ENCODE data around the gene ALG12.

Gene ALG12

DNA sequence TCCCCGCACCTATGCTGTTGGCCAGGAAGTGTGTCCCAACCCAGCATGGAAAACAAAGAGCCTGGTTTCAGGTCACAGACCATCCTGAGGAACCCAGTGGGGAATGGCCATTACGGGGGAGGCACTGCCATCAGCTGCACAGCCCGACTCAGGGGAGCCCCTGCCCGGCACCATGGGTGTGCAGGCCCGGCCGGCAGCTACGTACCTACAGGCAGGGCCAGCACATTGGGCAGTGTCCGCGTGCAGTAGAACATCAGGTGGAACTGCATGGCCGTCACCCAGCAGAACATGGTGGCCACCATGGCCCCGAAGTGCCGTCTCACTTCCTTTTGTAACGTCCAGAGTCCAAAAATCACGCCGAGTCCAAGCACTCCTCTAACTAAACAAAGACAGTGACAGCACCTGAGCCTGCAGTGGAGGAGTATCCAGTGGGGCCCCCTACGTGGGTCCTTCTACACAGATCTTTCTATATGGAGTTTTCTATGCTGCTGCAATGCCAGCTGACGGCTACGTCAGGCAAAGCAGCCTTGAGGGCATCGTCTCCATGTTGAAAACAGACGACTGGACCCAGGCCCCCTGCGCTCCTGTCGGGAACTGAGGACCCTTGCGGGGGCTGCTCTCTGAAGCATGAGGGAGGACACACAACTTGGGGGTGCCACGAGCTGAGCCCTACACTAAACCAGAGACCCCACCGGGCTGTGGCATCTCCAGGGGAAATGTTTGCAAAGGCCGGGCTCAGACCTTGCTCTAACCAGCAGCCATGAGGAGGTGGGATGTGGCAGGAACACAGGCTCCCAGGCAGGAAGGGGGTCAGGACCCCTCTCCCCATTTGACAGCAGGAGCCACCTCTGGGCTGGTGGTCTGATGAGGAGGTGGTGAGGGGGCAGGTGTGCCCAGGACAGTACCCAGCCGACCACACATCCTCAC is 7.7 kb downstream of the ALG12 start:
- no peak for DNase-seq

DNA sequence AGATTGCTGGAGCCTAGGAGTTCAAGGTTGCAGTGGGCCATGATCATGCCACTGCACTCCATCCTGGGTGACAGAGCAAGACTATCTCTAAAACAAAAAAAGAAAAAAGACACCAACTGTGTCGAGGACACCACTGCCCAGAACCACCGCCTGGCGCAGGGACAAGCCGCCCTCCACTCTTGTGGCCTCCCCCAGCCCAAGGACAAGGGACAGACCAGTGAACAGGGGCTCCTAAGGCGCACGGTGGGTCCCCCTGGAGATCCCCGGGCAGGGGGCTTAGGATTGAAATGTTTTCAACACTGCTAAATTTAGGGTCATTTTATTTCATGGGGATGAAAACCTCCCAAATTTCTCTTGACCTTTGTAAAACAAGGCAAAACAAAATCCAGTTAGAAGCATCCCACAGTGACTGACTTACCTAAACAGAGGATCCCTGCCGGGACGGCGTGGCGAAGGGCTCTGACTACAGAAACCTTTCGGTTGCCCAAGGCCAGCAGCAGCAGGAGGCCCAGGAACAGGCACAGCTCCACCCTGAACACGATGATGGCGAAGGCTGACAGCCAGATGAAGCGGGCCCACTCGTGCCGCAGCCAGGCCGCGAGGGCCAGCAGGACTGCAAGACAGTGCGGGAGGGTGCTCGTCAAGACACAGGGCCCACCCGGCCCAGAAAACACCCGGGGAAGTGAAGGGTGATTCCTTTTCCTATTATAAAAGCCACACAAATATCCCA is 8.6 kb downstream of the ALG12 start:
- no peak for DNase-seq

DNA sequence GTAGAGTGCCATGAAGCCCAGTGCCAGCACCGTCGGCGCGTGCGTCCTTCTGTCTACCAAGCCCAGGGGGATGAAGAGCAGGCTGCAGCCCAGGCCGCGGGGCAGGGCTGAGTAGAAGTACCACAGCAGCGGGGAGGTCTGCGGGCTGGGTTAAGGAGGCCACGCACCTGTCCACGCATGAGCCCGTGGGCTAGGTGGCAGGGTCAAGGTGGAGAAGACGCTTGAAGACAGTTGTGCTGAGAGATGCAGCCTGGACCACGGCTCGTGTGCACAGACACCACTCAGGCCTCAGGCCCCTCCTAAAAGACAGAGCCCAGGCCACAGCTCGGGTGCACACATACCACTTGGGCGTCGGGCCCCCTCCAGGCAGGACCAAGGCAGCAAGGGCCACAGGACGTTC is 10.4 kb downstream of the ALG12 start:
- no peak for DNase-seq

DNA sequence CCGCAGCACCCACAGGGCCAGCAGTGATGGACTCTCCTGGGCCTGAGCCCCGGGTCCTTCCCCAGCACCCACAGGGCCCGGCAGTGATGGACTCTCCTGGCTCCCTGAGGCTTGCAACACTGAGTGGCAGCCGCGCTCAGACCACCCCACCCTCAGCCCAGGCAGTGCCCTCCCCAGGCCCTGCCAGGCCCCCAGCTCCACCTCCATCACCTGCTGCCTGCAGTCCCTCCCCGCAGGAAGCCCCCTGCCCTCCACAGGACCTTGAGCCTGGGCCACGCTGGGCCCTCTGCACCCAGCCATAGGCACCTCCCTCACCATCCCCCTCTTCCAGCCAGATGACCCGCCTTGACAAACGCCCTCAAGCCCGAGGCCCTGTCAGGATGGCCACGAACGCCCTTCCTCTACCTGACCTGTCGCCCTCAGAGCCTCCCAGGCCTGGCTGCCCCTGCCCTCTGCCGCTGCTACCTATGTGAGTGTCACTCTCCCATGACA is 11.4 kb downstream of the ALG12 start:
- DNase-seq, result no peak

DNA sequence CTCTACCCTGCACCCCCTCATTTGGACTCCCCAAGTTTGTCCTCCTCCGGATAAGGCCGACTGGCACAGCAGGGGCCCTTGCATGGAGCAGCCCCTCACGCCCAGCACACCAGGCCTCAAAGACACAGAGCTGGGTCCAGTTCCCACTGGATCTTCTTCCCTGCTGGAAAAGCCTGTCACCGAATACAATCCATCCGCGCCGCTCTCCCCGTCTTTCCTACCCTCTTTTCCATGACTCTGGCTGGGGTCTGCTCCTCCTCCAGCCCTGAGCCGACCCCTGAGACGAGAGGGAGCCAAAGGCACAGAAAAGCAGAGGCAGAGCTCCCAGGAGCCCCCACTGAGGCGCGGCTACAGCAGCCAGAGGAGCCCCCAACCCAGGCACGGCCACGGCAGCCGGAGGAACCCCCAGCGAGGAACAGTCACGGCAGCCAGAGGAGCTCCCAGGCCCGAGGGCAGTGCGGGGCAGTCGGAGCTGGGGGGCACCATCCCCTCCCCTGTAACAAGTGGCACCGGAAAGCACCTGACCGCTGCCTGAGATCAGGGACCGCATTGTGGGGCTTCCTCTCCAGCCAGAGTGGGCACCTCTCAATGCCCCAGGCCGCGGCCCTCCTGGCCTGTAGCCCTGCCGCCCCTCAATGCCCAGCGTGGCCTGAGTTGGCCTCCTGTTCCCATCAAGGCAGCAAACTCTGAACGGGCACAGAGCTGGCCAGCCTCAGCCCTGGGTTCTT is 12.0 kb downstream of the ALG12 start:
- no peak for DNase-seq

DNA sequence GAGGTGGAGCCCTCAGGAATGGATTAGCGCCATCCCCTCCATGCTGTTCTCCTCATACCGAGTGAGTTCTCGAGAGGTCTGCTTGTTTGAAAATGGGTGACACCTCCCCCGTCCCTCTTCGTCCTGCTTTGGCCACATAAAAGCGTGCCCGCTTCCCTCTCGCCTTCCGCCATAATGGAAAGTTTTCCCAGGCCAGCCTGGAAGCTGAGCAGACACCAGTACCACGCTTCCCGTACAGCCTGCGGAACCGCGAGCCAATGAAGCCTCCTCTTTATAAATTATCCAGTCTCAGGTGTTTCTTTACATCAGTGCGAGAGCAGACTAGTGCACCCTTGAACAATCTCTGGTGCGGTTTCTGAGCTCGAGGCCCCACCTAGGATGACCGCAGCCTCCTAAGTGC is 12.8 kb downstream of the ALG12 start:
- DNase-seq, result no peak

DNA sequence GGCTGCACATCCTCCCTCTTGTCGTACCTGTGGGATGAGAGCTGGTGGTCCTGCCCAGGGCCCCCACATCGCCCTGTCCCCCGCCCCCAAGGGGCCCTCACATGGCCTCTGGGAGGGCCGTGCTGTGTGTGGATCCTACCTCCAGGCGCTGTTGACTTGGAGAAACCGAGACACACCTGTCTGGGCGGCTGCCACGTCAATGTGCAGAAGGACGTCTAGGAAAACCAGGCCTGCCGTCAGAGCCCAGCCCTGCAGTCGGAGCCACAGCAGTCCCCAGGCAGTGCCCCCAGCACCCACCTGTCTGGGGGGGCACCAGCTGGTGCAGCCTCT is 14.2 kb downstream of the ALG12 start:
- no peak for DNase-seq

DNA sequence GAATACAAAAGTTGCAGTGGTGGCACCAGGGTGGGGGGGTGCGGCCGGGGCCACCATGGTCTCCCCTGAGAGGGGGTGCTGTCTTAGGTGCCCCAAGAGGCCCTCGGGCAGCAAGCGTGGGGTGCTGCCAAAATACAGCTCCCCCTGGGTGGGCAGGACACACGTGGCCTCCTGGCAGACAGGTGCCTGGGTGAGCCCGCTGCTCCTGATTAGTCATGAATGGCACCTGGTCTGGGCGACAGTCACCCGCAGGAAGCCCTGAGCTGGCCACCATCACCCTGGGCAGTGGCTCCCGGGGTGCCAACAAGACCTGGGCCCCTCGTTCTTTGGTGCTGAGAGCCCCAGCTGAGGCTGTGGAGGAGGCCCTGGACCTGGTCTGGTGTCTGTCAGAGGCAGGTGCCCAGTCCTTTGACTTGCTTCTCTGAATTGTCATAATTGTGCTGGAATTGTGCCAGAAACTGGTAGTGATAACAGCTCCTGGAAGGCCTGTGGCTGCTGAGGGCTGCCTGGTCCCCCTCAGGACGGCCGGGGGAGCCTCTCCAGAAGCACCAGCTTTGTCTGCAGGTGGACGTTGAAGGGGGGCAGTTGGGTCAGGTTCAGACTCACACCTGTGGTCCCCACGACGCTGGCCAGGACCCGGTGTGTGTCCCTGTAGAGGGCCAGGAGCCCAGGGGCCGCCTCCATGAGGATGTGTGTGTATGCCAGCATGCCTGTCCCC is 14.8 kb downstream of the ALG12 start:
- DNase-seq, result peak; percentile 83

DNA sequence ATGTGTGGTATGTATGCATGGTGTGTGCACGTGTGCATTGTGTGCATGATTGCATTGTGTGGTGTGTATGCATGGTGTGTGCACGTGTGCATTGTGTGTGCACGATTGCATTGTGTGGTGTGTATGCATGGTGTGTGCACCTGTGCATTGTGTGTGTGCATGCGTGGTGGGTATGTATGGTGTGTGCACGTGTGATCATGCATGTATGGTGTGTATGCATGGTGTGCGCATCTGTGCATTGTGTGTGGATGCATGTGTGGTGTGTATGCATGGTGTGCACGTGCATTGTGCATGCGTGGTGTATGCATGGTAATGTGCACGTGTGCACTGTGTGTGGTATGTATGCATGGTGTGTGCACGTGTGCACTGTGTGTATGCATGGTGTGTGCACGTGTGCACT is 16.8 kb downstream of the ALG12 start:
- DNase-seq, result no peak

DNA sequence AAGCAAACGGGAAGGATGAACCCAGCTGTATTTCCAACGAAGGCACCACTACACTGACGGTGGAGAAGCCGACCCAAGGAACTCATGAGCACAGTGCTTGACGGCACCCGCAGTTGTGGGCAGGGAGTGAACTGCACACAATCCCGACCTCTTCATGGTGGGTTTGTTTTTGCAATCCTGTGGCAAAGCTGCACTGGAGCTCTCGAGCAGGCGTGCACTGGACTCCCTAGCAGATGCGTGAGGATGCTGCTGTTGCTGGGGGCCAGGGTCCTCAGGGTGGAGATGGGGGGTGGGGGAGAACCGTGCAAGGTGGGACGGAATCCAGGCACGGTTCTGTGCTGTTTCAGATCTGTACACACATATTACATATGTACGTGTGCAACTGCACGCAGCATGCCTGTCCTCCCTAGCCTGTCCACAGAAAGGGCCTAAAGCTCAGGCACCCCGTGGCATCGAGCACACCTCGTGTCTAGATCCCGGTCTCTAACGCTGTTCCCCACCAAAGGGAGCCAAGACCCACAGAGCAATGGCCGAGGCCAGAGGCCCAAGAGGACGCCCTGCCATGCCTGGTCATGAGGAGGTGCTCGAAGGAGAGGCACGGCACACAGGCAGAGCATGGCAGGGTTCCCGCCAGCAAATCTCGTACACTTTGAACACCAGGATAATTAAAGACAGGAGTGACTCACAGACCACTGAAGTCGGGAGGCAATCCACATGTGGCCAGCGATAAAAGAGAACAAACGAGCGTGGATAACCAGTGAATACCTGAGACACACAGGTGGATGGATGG is 17.6 kb downstream of the ALG12 start:
- no peak for DNase-seq

DNA sequence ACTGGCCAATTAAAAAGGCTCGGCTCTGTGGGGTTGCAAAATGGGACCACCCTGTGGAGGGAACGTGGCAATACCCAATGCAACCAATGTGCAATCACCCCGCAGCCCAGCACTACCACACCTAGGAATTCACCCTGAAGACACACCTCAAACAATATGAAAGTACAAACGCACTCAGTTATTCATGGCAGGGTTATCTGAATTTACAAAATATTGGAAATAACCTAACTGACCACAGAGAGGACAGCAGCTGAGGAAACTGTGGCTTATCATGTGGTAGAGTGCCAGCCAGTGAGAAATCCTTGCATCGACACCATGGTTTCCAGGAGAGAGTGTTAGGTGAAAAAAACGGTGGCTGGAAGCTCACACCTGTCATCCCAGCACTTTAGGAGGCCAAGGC is 18.7 kb downstream of the ALG12 start:
- DNase-seq, result no peak

DNA sequence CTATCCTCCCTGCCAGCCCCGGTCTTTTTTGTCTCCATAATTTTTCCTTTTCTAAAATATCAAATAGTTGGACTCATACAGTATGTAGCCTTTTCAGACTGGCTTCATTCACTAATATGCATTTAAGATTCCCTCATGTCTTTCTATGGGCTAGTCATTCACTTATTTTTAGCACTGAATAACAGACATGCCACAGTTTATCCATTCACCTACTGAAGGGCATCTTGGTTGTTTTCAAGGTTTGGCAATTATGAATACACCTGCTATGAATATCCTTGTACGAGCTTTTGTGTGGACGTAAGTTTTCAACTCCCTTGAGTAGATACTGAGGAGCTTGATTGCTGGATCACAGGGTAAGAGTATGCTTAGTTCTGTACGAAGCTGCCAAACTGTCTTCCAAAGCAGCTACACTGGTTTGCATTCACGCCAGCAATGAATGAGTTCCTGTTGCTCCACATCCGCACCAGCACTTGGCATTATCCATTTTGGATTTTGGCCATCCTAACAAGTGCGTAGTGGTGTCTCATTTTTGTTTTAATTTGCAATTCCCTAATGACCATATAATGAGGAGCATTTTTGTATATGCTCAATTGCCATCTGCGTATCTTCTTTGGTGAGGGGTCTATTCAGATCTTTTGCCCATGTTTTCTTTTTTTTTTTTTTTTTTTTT is 21.1 kb downstream of the ALG12 start:
- no peak for DNase-seq

DNA sequence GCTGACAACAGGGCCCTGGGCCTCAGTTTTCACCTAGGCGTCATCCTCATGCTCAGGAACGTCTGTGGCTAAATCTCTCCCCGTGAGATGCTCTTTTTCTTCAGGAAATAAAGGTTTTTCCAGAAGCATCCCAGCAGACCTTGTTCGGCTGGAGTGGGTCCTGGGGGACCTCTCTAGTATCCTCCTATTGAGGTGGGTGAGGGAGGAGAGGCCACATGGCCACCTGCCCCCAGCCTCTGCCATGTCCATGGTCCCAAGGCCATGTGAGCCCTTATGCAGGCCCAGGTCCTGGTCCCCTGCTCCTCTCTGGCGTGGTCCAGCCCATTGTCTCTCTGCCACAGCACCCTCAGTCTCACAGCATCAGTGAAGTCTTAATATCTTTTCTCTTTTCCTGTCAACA is 22.0 kb downstream of the ALG12 start:
- DNase-seq, result no peak

DNA sequence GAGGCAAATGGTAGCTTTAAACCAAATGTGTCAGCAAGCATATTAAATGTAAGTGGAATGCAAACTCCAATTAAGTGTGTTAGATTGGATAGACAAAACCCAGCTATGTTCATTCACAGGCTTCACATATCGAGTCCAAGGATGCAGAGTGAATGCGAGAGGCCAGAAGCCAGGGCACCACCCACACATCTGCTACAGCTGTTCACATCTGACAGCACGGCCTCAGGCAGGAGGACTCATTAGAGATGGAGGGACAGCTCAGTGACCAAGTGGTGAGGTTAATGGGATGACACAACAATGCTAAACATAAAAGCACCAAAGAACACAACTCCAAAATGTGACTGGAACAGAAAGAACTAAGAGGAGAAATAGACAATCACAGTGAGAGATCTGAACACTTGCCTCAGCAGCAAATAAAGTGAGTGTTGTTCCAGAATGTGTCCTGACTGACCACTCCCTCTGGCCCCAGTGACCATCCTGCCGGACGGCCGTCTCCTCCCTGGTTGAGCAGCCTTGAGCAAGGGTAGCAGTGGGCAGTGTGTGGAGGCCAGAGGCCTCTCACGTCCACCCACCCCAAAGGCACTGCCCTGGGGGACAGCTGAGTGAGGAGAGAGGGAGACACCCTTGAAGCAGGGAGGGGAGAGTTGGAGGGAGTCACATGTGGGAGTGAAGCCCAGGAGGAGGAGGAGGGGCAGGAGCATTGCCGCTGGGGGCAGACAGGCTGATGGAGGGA is 23.8 kb downstream of the ALG12 start:
- DNase-seq, result no peak

DNA sequence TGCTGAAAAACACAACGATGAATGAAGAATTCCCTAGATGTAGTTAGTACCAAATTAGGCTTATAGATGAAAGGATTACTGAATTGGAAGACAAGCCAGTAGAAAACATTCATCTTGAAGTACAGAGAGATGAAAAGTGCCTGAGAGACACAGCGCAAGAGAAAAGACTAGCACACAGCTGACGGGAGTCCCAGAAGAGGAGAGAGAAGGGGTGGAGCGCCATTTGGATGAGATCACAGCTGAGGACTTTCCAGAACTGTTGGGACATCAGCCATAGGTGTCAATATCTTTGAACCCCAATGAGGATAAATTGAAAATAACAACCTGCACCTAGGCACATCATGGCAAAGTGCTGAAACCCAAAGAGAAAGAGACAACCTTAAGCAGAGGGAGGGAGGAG is 25.2 kb downstream of the ALG12 start:
- DNase-seq, result no peak

DNA sequence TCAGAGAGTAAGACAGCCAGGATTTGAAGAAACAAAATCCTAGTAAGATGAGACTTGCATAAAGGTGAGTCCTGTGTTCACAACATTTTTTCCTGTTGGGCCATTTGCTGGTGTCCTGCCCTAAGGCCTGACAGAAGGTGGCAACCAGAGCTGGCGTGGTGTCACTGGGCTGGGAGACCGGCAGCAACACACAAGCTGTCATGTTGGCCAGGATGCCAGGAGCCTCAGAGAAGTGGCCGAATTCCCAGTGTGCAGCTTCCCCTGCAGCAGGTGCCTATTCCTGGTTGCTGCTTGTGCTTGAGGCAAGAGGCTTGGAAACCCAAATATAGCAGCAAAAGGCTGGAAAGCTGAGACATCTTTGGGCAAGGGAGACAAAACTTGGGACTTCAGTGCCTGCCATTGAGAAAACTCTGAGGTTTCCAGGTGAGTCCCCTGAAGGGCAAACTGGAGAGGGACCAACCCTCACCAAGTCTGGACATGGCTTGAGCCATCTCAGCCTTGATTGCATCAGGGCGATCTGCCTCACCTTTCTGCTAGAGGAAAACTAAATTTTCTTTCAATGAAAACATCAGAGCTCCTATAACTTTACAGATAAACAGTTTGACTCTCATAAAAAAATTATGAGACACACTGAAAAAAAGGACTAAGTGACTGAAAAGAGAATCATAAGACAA is 25.9 kb downstream of the ALG12 start:
- no peak for DNase-seq

DNA sequence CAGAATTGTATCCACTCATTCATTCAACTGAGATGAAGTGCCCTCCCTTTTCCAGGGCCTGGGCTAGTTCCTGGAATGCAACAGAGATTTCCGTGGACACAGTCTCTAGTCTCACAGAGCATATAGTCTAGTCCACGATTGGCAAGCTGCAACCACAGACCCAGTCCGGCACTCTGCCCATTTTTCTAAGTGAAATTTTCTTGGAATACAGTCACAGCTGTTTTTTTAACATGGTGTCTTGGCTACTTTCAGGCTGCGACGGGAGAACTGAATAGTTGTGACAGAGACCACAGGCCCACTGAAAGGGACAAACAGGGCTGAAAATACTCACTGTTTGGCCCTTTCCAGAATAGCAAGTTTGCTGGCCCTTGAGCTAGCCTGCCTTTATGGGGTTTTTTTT is 29.2 kb downstream of the ALG12 start:
- DNase-seq, result no peak

DNA sequence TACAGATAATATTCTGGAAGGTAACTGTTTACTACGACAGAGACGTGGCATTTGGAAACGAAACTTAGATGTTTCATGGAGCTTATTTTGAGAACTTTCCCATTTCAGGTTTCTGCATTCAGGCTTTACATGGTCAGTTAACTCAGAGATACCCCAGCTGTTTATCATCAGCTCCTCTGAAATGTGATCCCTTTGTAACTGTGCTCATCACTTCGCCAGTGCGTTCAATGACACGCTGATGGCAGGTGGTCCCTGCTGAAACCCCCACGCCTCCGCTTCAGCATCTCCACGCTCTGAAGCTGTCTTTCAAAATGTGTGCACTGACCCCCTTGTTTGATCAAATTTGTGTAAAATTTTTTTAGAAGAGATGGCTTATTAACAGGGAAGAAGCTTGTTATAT is 30.5 kb downstream of the ALG12 start:
- DNase-seq, result no peak

DNA sequence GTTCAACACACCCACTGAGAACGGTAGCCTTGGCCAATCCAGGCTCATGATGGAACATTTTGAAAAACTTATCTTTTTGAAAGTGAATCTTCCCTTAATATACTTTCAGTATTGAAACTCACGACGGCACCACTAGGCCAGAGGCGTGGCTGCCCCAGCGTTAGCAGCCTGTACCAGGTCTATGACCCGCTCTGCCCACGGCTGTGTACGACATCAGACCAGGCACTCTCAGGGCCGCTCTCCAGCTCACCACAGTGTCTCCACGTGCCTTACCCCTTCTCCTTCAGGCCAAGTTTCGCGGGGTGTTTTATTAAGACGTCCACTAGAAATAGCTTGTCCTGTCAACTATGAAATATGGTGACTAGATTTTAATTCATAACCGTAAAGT is 31.2 kb downstream of the ALG12 start:
- no peak for DNase-seq

DNA sequence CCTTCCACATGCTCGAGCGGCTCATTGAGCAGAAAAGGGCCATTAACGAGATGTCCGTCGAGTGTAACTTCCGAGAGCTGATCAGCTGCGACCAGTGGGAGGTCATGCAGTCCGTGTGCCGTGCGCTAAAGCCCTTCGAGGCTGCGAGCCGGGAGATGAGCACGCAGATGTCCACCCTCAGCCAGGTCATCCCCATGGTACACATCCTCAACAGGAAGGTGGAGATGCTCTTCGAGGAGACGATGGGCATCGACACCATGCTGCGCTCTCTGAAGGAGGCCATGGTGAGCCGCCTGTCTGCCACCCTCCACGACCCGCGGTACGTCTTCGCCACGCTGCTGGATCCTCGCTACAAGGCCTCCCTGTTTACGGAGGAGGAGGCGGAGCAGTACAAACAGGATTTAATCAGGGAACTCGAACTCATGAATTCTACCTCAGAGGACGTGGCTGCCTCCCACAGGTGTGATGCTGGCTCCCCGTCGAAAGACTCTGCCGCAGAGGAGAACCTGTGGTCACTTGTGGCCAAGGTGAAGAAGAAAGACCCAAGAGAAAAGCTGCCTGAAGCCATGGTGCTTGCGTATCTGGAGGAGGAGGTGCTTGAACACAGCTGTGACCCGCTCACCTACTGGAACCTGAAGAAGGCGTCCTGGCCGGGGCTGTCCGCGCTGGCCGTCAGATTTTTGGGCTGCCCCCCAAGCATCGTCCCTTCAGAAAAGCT is 31.7 kb downstream of the ALG12 start:
- no peak for DNase-seq

Measured in NCI-H1105 treated with DMSO at 0.1 percent for 48 hours (cell line).